Measurements from ENCODE around the gene GNA12.

- TF ChIP-seq CTCF (conservative IDR thresholded peaks at IDR 0.05; ENCODE audit: low read depth, low read length), result no peak
- TF ChIP-seq EZH2 (IDR thresholded peaks at IDR 0.05; ENCODE audit: borderline replicate concordance, low read depth, low read length, poor library complexity, severe bottlenecking), result no peak
These were observed 151.6 kb downstream of the GNA12 start for GRCh38 chr7:2692543-2692942.

All from A673 (cell line).